HG03442 (cell line): ENCODE data around the gene L3MBTL1.

Experiments
- ATAC-seq: cut with Tn5 transposase; IDR thresholded peaks from one replicate; pipeline ENCODE4 v1.9.1; 2021; ENCODE audit warnings: mild to moderate bottlenecking, moderate library complexity; ENCODE audit not compliant: unreplicated experiment

Gene L3MBTL1

GRCh38 chr20:43534791-43535350 is 27.4 kb downstream of the L3MBTL1 start:
- ATAC-seq: no peak

- ATAC-seq: no peak
Observed at GRCh38 chr20:43535370-43536004, 28.0 kb downstream of the L3MBTL1 start.

DNA sequence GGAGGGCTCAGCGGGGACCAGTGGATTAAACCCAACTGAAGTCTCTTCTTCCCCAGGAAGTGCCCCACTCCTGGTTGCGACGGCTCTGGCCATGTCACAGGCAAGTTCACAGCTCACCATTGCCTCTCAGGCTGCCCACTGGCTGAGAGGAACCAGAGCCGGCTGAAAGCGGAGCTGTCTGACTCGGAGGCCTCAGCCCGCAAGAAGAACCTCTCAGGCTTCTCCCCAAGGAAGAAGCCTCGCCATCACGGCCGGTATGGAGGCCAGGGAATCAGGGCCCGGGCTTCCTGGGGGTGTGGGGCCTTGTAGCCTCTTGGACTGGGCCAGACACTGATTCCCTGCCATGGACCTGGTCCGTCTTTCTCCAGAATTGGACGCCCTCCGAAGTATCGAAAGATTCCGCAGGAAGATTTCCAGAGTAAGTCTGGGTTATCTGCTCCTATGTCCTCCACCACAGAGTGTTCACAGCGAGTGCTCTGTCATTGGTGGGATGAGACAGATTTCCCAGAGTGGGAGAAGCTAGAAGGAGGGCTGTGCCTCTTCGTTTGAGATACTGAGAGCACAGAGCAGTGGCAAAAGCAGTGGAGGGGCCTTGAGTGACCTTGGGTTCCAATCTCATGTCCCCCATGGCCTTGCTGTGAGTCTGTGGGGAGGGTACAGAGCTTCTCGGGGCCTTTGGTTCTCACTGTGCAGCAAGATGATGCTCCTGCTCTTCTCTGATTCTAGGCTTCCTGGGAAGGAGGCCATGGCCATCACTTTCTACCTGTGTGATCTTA is 28.7 kb downstream of the L3MBTL1 start:
- ATAC-seq: no peak

- ATAC-seq: no peak
Observed at GRCh38 chr20:43536817-43537440, 29.4 kb downstream of the L3MBTL1 start.

DNA sequence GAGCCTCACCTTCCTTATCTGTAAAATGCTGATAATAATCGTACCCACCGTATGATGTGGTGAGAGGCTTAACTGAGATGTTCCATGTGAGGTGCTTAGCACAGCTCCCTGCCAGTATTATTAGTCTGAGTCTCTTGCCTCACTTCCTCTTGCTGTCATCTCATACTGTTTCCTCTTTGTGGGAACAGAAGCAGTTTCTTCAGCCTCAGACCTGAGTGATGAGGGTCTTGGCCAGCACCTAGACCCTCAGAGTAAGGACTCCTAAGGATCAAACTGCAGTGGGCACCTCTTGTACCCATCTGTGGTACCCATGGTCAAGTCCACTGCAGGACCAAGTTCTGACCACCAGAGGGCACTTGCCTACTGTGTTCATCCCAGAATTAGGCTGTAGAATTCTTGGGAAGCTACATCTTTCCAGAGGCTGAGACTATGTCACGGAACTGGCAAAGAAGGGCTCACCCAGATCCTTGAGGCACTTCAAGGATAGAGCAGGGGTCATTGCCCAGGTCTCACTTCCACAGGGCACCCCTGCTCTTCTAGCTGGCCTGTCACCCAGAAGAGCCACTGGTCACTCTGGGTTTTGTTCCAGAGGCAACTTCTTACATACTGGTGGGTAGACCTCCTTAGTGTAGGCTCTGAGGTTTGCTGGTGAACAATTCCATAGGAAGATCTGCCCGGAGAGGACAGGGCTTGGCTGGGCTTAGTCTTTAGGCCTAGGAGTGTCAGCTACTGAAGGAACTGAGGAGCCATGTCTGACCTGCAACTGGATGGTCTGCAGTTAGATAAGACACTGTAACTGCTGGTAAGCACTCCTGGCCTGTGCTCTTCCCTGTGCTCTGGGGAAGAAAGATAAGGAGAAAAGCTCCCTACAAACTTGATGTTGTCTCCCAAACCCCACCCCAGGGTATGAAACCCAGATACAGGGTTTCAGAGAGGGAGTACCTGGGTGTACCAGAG is 30.7 kb downstream of the L3MBTL1 start:
- no peak for ATAC-seq

DNA sequence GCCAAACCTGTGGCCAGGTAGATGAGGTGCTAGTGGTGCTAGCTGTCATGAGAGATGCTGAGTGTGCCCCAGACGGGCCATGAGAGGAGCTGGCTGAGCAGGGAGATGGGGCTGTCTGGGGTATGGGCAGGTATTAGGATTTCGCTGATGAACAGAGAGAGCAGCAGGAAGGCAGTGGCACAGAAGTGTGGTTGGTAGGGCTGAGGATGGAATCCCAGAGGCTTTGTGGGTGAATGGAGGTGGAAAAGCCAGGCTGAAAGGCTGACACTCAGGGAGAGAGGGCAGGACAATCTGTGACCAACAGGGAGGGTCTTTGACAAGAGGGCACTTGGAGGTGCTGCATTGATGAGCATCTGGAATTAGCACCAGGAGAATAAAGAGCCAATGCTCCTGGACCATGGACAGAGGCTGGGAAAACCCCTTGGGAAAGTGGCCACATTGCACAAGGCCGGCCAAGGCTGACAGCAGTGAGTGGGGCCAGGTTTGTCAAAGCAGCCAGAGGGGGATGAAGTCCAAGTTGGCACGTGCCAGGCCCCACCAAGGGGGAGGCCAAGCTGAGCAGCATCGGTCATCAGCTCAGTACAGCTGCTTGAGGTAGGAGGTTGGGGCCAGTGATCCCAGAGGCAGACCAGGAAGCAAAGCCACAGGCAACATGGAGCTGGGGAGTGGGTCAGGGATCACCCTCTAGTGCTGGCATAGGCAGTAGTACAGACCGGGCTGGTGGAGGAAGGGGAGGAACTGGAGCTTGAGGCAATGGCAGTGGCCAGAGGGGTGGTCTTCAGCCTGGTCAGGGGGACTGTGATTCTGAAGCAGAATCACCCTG is 31.6 kb downstream of the L3MBTL1 start:
- ATAC-seq: no peak

GRCh38 chr20:43539975-43540672 is 32.6 kb downstream of the L3MBTL1 start:
- no peak for ATAC-seq

- no peak for ATAC-seq
Observed at GRCh38 chr20:43540673-43541060, 33.2 kb downstream of the L3MBTL1 start.

DNA sequence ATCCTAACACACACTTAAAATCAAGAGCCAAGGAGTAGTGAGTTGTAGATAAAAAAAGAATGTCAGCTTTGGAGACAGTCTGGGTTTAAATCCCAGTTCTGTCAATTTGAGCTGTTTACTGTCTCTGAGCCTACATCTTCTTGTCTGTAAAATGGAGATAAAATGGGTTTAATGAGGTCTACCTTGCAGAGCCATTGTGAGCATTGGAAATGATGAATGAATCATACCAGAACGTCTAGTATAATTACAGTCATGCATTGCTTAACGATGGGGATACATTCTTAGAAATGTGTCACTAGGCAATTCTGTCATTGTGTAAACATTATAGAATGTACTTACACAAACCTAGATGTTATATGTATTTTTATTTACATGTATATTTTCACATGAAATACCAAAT is 33.7 kb downstream of the L3MBTL1 start:
- ATAC-seq: no peak

DNA sequence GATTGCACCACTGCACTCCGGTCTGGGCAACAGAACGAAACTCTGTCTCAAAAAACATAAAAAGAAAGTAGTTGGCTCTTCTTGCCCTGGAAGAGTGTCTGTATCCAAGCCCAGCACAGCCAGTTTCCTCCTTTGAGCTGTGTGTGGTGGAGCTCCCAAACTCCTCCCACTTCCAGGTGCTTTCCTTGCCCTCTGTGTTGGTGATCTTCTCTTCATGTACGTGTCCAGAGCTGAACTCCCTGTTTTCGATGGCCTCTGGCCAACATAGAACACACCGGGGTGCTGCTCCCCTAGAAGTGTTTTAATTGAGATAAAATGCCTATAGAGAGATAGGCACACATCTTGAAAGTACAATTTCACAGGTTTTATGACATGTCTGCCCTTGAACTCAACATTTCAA is 34.7 kb downstream of the L3MBTL1 start:
- no peak for ATAC-seq

DNA sequence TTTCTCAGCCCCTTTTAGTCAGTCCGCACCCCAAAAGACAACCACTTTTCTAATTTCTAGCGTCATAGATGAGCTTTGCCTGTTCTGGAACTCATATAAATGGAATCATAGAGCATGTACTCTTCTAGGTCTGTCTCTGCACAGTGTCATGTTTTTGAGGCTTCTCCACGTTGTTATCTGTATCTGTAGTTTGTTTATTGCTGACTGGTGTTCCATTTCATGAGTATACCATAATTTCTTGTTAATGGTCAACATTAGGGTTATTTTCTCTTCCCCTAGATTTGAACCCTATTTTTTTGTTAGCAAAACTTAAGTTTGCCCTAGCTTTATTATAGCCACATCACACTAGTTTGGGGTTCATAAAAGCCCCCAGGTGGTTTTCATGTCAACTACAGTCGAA is 35.2 kb downstream of the L3MBTL1 start:
- ATAC-seq: no peak

DNA sequence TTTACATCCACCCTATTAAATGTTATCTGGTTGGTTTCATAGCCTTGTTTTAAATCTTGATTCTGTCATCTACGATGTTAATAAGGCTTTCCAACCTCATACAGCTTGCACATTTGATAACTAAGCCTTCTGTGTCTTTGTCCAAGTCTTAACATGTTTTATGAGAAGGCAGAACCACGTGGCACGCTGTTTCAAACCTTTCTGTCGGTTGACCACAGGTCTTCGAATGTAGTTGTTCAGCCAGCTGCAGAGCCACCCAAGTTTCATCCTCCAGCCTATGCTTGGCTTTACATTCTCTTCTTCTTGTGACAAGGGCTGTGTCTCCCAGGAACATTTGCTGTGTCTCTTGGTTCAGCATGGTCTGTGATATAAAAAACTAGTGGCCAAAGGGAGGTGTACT is 35.6 kb downstream of the L3MBTL1 start:
- no peak for ATAC-seq

- ATAC-seq: no peak
Observed at GRCh38 chr20:43544501-43544900, 37.0 kb downstream of the L3MBTL1 start.

DNA sequence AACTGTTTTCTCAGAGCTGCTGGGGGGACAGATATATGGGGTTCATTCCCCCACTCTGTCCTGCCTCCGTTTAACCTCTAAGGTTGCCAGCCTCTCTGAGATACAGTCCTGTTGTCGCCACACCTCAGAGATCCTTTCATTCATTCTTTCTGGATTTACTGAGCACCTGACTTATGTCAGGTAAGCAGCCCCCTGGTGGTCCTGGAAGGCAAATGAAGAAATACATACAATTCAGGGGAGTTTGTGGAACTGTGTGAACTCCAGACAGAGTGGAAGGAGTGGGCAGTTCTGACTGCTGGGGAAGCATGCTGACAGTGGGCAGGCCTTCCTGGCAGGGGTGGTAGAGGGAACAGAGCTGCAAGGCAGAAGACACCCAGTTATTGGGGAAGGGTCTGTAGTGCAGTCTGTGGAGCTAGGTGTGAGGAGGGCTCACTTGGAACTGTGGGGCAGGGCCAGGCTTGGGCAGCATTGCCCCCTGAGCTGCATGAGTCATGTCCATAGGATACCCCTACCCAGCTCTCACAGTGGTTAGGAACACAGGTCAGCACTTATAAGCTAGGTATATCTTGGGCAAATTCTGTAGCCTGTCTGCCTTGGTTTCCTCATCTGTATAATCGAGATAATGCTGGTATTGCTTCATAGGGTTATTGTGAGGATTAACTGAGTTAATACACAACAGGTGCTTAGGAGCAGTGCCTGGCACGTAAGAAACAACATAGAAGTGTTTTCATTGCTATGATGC is 38.5 kb downstream of the L3MBTL1 start:
- ATAC-seq: no peak

- no peak for ATAC-seq
Observed at GRCh38 chr20:43548273-43548880, 40.9 kb downstream of the L3MBTL1 start.

DNA sequence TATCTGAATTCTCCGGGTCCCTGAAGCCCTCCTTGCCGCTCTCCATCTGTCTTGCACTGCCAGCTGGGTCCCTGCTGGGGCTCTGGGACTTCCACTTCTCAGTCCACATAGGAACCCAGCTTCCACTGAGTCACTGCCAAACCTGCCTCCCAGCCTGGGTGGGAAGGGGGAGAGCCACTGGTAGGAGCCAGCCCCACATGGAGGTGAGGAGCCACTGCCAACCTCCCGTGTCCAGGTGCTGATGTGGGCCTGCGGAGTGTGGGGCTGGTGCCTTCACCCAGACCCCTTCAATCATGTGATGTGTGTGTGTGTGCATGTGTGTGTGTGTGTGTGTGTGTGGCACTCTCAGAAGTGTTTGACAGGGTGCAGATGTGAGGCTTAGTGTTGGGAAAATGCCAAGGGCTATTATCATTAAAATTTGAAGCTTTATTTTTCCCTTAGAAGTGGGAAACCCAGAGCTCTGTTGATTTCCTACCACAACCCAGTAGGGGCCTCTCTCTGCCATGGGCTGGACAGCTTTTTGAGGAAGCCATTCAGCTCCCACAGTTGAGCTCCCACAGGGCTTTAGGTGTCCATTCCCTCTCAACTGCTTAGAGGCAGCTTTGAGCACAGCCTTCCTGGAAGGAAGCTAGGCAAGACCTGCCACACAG is 42.0 kb downstream of the L3MBTL1 start:
- no peak for ATAC-seq

GRCh38 chr20:43550456-43550855 is 43.0 kb downstream of the L3MBTL1 start:
- ATAC-seq: no peak

DNA sequence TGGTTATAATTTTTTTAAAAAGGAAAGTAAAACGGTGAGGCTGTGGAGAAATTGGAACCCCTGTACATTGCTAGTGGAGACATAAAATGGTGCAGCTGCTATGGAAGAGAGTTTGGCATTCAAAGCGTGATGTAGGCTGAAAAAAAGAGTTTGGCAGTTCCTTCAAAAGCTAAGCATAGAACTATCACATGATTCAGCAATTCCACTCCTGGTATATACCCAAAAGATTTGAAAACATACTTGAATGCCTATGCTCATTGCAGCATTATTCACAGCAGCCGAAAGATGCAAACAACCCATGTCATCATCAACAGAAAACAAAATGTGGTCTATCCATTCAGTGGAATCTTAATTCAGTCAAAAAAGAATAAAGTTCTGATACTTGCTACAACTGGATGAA is 46.9 kb downstream of the L3MBTL1 start:
- no peak for ATAC-seq
